Tibial artery (tissue), 4 donors: Measurements from ENCODE around the gene SLC12A4.

ENCODE experiments used
- DNase-seq, 2 donors: peaks; one replicate each; pipeline ENCODE4 v3.0.0-alpha.2; 2019
- H3K27ac ChIP-seq, 2 donors: fragments of 200-600 bp; sonication (generic) in 1 of 2; 1 replicate in 1 of 2; 2 replicates in 1 of 2; pipeline ENCODE4 v1.5.1; 2018 to 2019; ENCODE audit warnings: mild to moderate bottlenecking in 1 of 2
- H3K27me3 ChIP-seq, 2 donors: fragments of 200-600 bp; sonication (generic) in 1 of 2; one replicate each; pipeline versions ENCODE4 v1.5.1 to v1.6.0; 2016 to 2019
- H3K36me3 ChIP-seq, 3 donors: fragments of 200-600 bp; sonication (generic) in 2 of 3; one replicate each; pipeline ENCODE4 v1.5.1; 2016 to 2019; ENCODE audit warnings: mild to moderate bottlenecking in 2 of 3
- H3K4me1 ChIP-seq, 4 donors: fragments of 200-600 bp; sonication (generic) in 2 of 4; 1 replicate in 3 of 4; 2 replicates in 1 of 4; pipeline ENCODE4 v1.5.1; 2016 to 2019
- H3K4me3 ChIP-seq, 2 donors: fragments of 200-600 bp; sonication (generic) in 1 of 2; 1 replicate in 1 of 2; 2 replicates in 1 of 2; pipeline ENCODE4 v1.5.1; 2018 to 2019; ENCODE audit warnings: mild to moderate bottlenecking in 2 of 2
- H3K9me3 ChIP-seq, 3 donors: fragments of 200-600 bp; sonication (generic) in 1 of 3; one replicate each; pipeline ENCODE4 v1.5.1; 2016 to 2019
- intact Hi-C: fragments of 100-400 bp; cut with DNase I; formaldehyde crosslinking; loops from one replicate; pipeline ENCODE4 v1.15.0; 2023; ENCODE audit warnings: low total_unique reads
- TF ChIP-seq, protein P1 (sequence below), 2 experiments: fragments of 200-600 bp in 1 of 2; fragments of 450-650 bp in 1 of 2; IDR thresholded peaks; one replicate each; pipeline ENCODE4 v1.5.1; 2017 to 2019; ENCODE audit warnings: antibody characterized with exemption in 2 of 2, mild to moderate bottlenecking in 1 of 2, moderate library complexity in 1 of 2

Gene SLC12A4

DNA sequence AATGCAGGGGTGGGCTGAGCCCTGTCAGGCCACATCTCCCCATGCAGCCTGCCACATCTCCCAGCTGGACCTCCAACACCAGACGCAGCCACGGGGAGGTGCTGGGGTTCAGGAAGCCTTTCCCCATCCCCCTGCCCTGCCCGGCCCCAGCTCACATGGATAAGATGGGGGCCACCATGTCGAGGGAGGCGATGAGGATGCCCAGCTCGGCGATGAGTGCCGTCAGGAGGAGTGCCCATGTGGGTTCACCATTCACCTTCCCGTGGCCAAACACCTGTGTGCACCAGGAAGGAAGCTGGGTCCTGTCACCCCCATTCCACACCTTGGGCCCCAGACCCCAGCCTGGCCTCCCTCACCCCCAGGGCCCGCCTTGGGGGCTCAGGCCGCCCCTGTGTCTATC, 18.8 kb downstream of the SLC12A4 start:
- Histone ChIP-seq H3K4me1 (peaks cover 0 to 14% (median 12%) of the 10 kb centered on the region in 4 donors), H3K27me3 (no peaks in the 10 kb centered on the region), H3K27ac (no peak overlapping the region), H3K36me3 (peaks cover 94 to 99% (median 94%) of the 10 kb centered on the region in 3 donors), H3K4me3 (no peak overlapping the region), H3K9me3 (no peaks in the 10 kb centered on the region)
- no peak for DNase-seq
- TF ChIP-seq, protein P1, sequence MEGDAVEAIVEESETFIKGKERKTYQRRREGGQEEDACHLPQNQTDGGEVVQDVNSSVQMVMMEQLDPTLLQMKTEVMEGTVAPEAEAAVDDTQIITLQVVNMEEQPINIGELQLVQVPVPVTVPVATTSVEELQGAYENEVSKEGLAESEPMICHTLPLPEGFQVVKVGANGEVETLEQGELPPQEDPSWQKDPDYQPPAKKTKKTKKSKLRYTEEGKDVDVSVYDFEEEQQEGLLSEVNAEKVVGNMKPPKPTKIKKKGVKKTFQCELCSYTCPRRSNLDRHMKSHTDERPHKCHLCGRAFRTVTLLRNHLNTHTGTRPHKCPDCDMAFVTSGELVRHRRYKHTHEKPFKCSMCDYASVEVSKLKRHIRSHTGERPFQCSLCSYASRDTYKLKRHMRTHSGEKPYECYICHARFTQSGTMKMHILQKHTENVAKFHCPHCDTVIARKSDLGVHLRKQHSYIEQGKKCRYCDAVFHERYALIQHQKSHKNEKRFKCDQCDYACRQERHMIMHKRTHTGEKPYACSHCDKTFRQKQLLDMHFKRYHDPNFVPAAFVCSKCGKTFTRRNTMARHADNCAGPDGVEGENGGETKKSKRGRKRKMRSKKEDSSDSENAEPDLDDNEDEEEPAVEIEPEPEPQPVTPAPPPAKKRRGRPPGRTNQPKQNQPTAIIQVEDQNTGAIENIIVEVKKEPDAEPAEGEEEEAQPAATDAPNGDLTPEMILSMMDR (IDR thresholded peaks at IDR 0.05): no peak
- intact Hi-C loops: no loop called here

GRCh38 chr16:67948015-67948414, 20.4 kb downstream of the SLC12A4 start:
- H3K27ac ChIP-seq: no peak overlapping the region
- DNase-seq: no peak
- H3K36me3 ChIP-seq: peaks cover 79 to 97% (median 90%) of the 10 kb centered on the region in 3 donors
- no peak overlapping the region for H3K4me3 ChIP-seq
- no peaks in the 10 kb centered on the region for H3K27me3 ChIP-seq
- no peaks in the 10 kb centered on the region for H3K9me3 ChIP-seq
- TF ChIP-seq, protein P1 (IDR thresholded peaks at IDR 0.05): no peak
- H3K4me1 ChIP-seq: peaks cover 0 to 28% (median 26%) of the 10 kb centered on the region in 4 donors
- intact Hi-C loops: no loop called here

DNA sequence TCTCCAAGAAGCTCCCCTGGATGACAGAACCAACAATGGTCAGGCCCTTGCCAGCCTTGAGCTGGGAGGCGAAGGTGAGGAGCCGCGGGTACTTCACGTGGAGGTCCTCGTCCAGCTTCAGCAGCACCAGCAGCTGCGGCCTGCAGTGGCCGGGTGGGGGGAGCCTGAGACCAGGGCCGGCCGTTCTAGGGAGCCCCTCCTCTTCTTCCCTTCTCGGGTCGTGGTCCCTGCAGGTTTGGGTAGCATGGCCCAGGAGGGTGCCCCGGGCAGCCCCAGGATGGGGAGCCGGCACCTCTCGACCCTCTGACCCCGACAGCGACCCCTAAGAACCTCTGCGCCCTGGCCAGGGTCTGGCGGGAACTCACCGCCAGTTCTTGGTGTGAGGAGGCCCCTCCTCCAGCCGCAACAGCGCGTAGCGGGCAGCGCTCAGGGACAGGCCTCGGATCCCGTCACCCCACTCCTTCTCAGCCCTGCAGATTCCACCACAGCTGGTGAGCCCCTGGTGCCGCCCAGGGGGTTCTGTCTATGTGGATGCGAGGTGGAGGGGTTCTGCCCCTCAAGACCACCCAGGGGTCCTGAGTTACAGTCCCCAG, 21.4 kb downstream of the SLC12A4 start:
- Histone ChIP-seq H3K36me3 (peaks cover 83 to 98% (median 91%) of the 10 kb centered on the region in 3 donors), H3K4me1 (peaks cover 0 to 29% (median 26%) of the 10 kb centered on the region in 4 donors), H3K4me3 (no peak overlapping the region), H3K27me3 (no peaks in the 10 kb centered on the region), H3K9me3 (no peaks in the 10 kb centered on the region), H3K27ac (no peak overlapping the region)
- intact Hi-C loops: no loop called here
- DNase-seq: no peak
- TF ChIP-seq, protein P1 (IDR thresholded peaks at IDR 0.05): no peak

DNA sequence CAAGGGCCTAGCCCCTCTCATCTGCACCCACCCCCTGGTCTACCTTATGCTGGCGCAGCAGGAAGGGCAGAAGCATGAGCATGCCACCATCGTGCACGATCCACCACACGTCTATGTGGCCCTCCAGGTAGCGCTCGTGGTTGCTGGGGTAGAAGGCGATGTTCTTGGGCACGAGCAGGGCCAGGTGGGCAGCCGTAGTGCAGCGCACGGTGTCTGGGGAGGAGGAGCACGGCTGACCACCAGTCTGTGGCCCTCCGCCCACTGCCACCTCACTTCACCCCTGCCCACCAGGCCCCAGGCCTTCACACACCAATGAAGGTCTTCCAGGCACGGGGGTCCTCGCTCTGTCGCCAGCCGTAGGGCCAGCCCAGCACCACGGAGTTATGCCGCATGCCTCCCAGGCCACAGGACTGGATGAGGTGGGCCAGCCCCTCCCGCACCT, 22.3 kb downstream of the SLC12A4 start:
- TF ChIP-seq, protein P1 (IDR thresholded peaks at IDR 0.05): no peak
- peaks cover 78 to 96% (median 82%) of the 10 kb centered on the region in 3 donors for H3K36me3 ChIP-seq
- no peak for DNase-seq
- no peaks in the 10 kb centered on the region for H3K9me3 ChIP-seq
- H3K27ac ChIP-seq: no peak overlapping the region
- intact Hi-C loops: no loop called here
- no peak overlapping the region for H3K4me3 ChIP-seq
- H3K4me1 ChIP-seq: peaks cover 0 to 23% (median 18%) of the 10 kb centered on the region in 4 donors
- H3K27me3 ChIP-seq: no peaks in the 10 kb centered on the region

GRCh38 chr16:67945392-67945933, 23.0 kb downstream of the SLC12A4 start:
- Histone ChIP-seq H3K36me3 (peaks cover 74 to 89% (median 76%) of the 10 kb centered on the region in 3 donors), H3K27me3 (no peaks in the 10 kb centered on the region), H3K27ac (peak overlapping the region; percentile 80 to 83), H3K4me3 (no peak overlapping the region), H3K9me3 (no peaks in the 10 kb centered on the region), H3K4me1 (peaks cover 0 to 23% (median 18%) of the 10 kb centered on the region in 4 donors)
- peak in 1 of 2 donors; percentile 17 for DNase-seq
- TF ChIP-seq, protein P1 (IDR thresholded peaks at IDR 0.05): no peak
- intact Hi-C loops: no loop called here
